HG03039 (cell line): ENCODE data around the gene ZNF554.
"Not testable (repeated sequence)": the region's sequence is repeated elsewhere in the genome, so short reads cannot be mapped to it uniquely, and the experiment has no call there.

Experiments
- ATAC-seq: cut with Tn5 transposase; IDR thresholded peaks from one replicate; pipeline ENCODE4 v1.9.1; 2021; ENCODE audit warnings: mild to moderate bottlenecking, moderate library complexity; ENCODE audit not compliant: unreplicated experiment

The ZNF554 gene

GRCh38 chr19:2806736-2807378, 12.8 kb upstream of the ZNF554 start:
- ATAC-seq = no peak

GRCh38 chr19:2807379-2808128, 12.1 kb upstream of the ZNF554 start:
- no peak for ATAC-seq

- ATAC-seq = no peak
Observed at GRCh38 chr19:2808129-2808941, 11.3 kb upstream of the ZNF554 start.

- no peak for ATAC-seq
Observed at GRCh38 chr19:2809387-2810140, 10.1 kb upstream of the ZNF554 start.

GRCh38 chr19:2810141-2811091, 9.3 kb upstream of the ZNF554 start:
- no peak for ATAC-seq

- ATAC-seq = no peak
Observed at GRCh38 chr19:2811221-2811722, 8.4 kb upstream of the ZNF554 start.

- ATAC-seq = no peak
Observed at GRCh38 chr19:2811735-2812413, 7.8 kb upstream of the ZNF554 start.

- ATAC-seq = no peak
Observed at GRCh38 chr19:2812414-2813234, 7.0 kb upstream of the ZNF554 start.

- ATAC-seq = no peak
Observed at GRCh38 chr19:2813235-2814160, 6.2 kb upstream of the ZNF554 start.

- ATAC-seq = no peak
Observed at GRCh38 chr19:2814426-2814825, 5.2 kb upstream of the ZNF554 start.

- ATAC-seq = no peak
Observed at GRCh38 chr19:2815191-2815614, 4.5 kb upstream of the ZNF554 start.

GRCh38 chr19:2815923-2816322, 3.7 kb upstream of the ZNF554 start:
- no peak for ATAC-seq

GRCh38 chr19:2816641-2817040, 3.0 kb upstream of the ZNF554 start:
- no peak for ATAC-seq

- not testable (repeated sequence) for ATAC-seq
Observed at GRCh38 chr19:2817237-2817829, 2.3 kb upstream of the ZNF554 start.

GRCh38 chr19:2820112-2820702, 539 bp downstream of the ZNF554 start:
- no peak for ATAC-seq

GRCh38 chr19:2822846-2823245, 3.2 kb downstream of the ZNF554 start:
- ATAC-seq = no peak
